ENCODE data around the gene ISM1. TPM values are rescaled to one million over a fixed set of nuclear protein-coding genes. Genes with fewer than 3 reads are reported as not detected.

Gene ISM1
- total RNA-seq, 1 donor: 1.1 TPM

- DNase-seq (ENCODE audit: low read depth): no peak
- no peak overlapping the region for H3K4me3 ChIP-seq (ENCODE audit: low read depth, low read length)
- no peak for TF ChIP-seq CTCF (IDR thresholded peaks at IDR 0.05; ENCODE audit: insufficient read depth, low read length)
Observed at GRCh38 chr20:13337090-13337784, 116.2 kb downstream of the ISM1 start.

GRCh38 chr20:13338097-13338661, 117.1 kb downstream of the ISM1 start:
- TF ChIP-seq CTCF (IDR thresholded peaks at IDR 0.05; ENCODE audit: insufficient read depth, low read length): no peak
- no peak for DNase-seq (ENCODE audit: low read depth)
- no peak overlapping the region for H3K4me3 ChIP-seq (ENCODE audit: low read depth, low read length)

GRCh38 chr20:13338999-13339411, 117.9 kb downstream of the ISM1 start:
- no peak for DNase-seq (ENCODE audit: low read depth)
- no peak for TF ChIP-seq CTCF (IDR thresholded peaks at IDR 0.05; ENCODE audit: insufficient read depth, low read length)
- H3K4me3 ChIP-seq (ENCODE audit: low read depth, low read length): no peak overlapping the region

- DNase-seq (ENCODE audit: low read depth): no peak
- no peak for TF ChIP-seq CTCF (IDR thresholded peaks at IDR 0.05; ENCODE audit: insufficient read depth, low read length)
- H3K4me3 ChIP-seq (ENCODE audit: low read depth, low read length): no peak overlapping the region
Observed at GRCh38 chr20:13340088-13340487, 119.0 kb downstream of the ISM1 start.

- no peak for TF ChIP-seq CTCF (IDR thresholded peaks at IDR 0.05; ENCODE audit: insufficient read depth, low read length)
- DNase-seq (ENCODE audit: low read depth): no peak
Observed at GRCh38 chr20:13341737-13342393, 120.8 kb downstream of the ISM1 start.

GRCh38 chr20:13342469-13343242, 121.6 kb downstream of the ISM1 start:
- TF ChIP-seq CTCF (IDR thresholded peaks at IDR 0.05; ENCODE audit: insufficient read depth, low read length): no peak
- H3K4me3 ChIP-seq (ENCODE audit: low read depth, low read length): no peak overlapping the region
- DNase-seq (ENCODE audit: low read depth): no peak

More at GRCh38 chr20:13341737-13342393, 120.8 kb downstream of the ISM1 start:
- H3K4me3 ChIP-seq (ENCODE audit: low read depth, low read length): no peak overlapping the region
